NT2/D1 (cell line): Measurements from ENCODE around the gene PWWP2B.
A peak's percentile ranks its signal among the peaks of the same experiment; 100 is the strongest.

Experiments
- DNase-seq: peaks from one replicate; pipeline ENCODE4 v3.0.0-alpha.2; 2011; ENCODE audit warnings: low read depth, low spot score
- H3K27me3 ChIP-seq: 2 replicates; pipeline ENCODE4 v1.6.0; 2011; ENCODE audit warnings: mild to moderate bottlenecking; ENCODE audit not compliant: insufficient read length, insufficient read depth
- H3K36me3 ChIP-seq: 2 replicates; pipeline ENCODE4 v1.6.1; 2011; ENCODE audit warnings: mild to moderate bottlenecking, low read length, mixed read lengths; ENCODE audit not compliant: insufficient read depth, insufficient read length
- H3K4me1 ChIP-seq: 2 replicates; pipeline ENCODE4 v1.5.1; 2011; ENCODE audit not compliant: insufficient read depth, insufficient read length
- H3K4me3 ChIP-seq: 2 replicates; pipeline ENCODE4 v1.5.1; 2011; ENCODE audit warnings: low read depth; ENCODE audit not compliant: insufficient read length
- H3K9ac ChIP-seq: 2 replicates; pipeline ENCODE4 v1.6.0; 2011; ENCODE audit warnings: low read depth; ENCODE audit not compliant: insufficient read length
- H3K9me3 ChIP-seq: 2 replicates; pipeline ENCODE4 v1.5.1; 2011; ENCODE audit warnings: mild to moderate bottlenecking, low read length; ENCODE audit not compliant: insufficient read depth
- SUZ12 ChIP-seq: IDR thresholded peaks from 2 replicates; pipeline ENCODE4 v1.6.1; 2011; ENCODE audit not compliant: insufficient read length, insufficient read depth; ENCODE audit errors: extremely low read depth
- YY1 ChIP-seq: IDR thresholded peaks from 2 replicates; pipeline ENCODE4 v1.6.1; 2011; ENCODE audit not compliant: insufficient read length, insufficient read depth
- ZNF274 ChIP-seq: IDR thresholded peaks from 2 replicates; pipeline ENCODE4 v1.6.1; 2011; ENCODE audit warnings: mild to moderate bottlenecking, low read depth, low read length

The PWWP2B gene

GRCh38 chr10:132407846-132408278 is 10.9 kb downstream of the PWWP2B start:
- H3K9ac ChIP-seq, result peak overlapping the region; percentile 17
- H3K4me3 ChIP-seq, result no peak overlapping the region
- TF ChIP-seq YY1 (no peak), ZNF274 (no peak), SUZ12 (no peak)
- no peaks in the 10 kb centered on the region for H3K9me3 ChIP-seq
- peaks cover 19% of the 10 kb centered on the region for H3K4me1 ChIP-seq
- DNase-seq, result no peak
- H3K27me3 ChIP-seq, result no peaks in the 10 kb centered on the region
- peaks cover 15% of the 10 kb centered on the region for H3K36me3 ChIP-seq

DNA sequence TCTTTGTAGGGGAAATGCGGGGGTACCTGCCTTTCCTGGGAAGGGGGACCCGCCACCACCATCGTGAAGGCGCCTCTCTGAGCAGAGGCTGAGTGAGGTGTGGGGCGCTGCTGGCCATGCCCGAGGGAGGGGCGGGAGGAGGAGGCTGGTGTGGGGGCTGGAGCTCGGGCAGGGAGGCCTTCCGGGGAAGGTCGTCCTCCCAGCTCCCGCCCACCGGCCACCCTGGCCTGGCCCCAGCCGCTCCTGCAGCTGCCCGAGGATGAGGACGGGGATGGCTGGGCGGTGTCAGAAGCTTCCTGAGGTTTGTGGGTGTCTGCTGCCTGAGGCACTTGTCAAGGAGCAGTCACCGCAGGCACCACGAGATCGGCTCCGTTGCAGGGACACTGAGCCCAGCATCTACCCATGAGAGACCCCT is 11.4 kb downstream of the PWWP2B start:
- Histone ChIP-seq H3K36me3 (peaks cover 15% of the 10 kb centered on the region), H3K9ac (no peak overlapping the region), H3K4me3 (no peak overlapping the region), H3K9me3 (no peaks in the 10 kb centered on the region), H3K27me3 (no peaks in the 10 kb centered on the region), H3K4me1 (peaks cover 19% of the 10 kb centered on the region)
- TF ChIP-seq SUZ12, result no peak
- TF ChIP-seq YY1, result no peak
- no peak for TF ChIP-seq ZNF274
- DNase-seq, result no peak

GRCh38 chr10:132408823-132409666 is 12.0 kb downstream of the PWWP2B start:
- DNase-seq, result no peak
- H3K4me1 ChIP-seq, result peaks cover 19% of the 10 kb centered on the region
- H3K9ac ChIP-seq, result peak overlapping the region; percentile 61
- TF ChIP-seq ZNF274 (no peak), SUZ12 (no peak), YY1 (no peak)
- no peaks in the 10 kb centered on the region for H3K27me3 ChIP-seq
- no peak overlapping the region for H3K4me3 ChIP-seq
- no peaks in the 10 kb centered on the region for H3K9me3 ChIP-seq
- H3K36me3 ChIP-seq, result peaks cover 15% of the 10 kb centered on the region

GRCh38 chr10:132409667-132410028 is 12.6 kb downstream of the PWWP2B start:
- no peak overlapping the region for H3K4me3 ChIP-seq
- H3K9ac ChIP-seq, result no peak overlapping the region
- no peaks in the 10 kb centered on the region for H3K27me3 ChIP-seq
- no peaks in the 10 kb centered on the region for H3K9me3 ChIP-seq
- H3K4me1 ChIP-seq, result peaks cover 18% of the 10 kb centered on the region
- DNase-seq, result peak; percentile 23
- peaks cover 15% of the 10 kb centered on the region for H3K36me3 ChIP-seq
- TF ChIP-seq YY1 (no peak), SUZ12 (no peak)

GRCh38 chr10:132410056-132410778 is 13.2 kb downstream of the PWWP2B start:
- Histone ChIP-seq H3K27me3 (no peaks in the 10 kb centered on the region), H3K4me3 (no peak overlapping the region), H3K36me3 (peaks cover 15% of the 10 kb centered on the region), H3K9ac (no peak overlapping the region), H3K4me1 (peaks cover 18% of the 10 kb centered on the region), H3K9me3 (no peaks in the 10 kb centered on the region)
- TF ChIP-seq ZNF274 (no peak), SUZ12 (no peak), YY1 (no peak)
- no peak for DNase-seq

- H3K4me1 ChIP-seq, result peaks cover 16% of the 10 kb centered on the region
Measured at GRCh38 chr10:132410779-132411532, 14.0 kb downstream of the PWWP2B start.

More at GRCh38 chr10:132410779-132411532, 14.0 kb downstream of the PWWP2B start:
- no peak overlapping the region for H3K4me3 ChIP-seq
- peak overlapping the region; percentile 32 for H3K9ac ChIP-seq
- peaks cover 9% of the 10 kb centered on the region for H3K36me3 ChIP-seq
- no peak for DNase-seq
- H3K27me3 ChIP-seq, result no peaks in the 10 kb centered on the region
- TF ChIP-seq YY1 (no peak), ZNF274 (no peak), SUZ12 (no peak)
- H3K9me3 ChIP-seq, result no peaks in the 10 kb centered on the region
